Measurements from ENCODE around the gene CDKN2D. TPM values are rescaled to one million over a fixed set of nuclear protein-coding genes. Genes with fewer than 3 reads are reported as not detected.

CDKN2D gene
- total RNA-seq, 2 experiments from 2014 or later = 62.1 to 67.1 TPM

- Mint-ChIP-seq H3K4me1 (ENCODE audit: low read depth) (peaks cover 22% of the 10 kb centered on the region), H3K27ac (no peak overlapping the region), H3K9me3 (no peaks in the 10 kb centered on the region), H3K27me3 (no peaks in the 10 kb centered on the region), H3K4me3 (no peak overlapping the region), H3K36me3 (ENCODE audit: low read depth) (no peaks in the 10 kb centered on the region)
- CTCF ChIA-PET = interaction anchor here (1.3 to 6.3 kb wide), 3 partner anchors 13 to 107 kb away, joined by 4 to 50 read pairs (median 6); no protein-coding TSS in a partner anchor
- no peak for ATAC-seq
- intact Hi-C loops (cut with micrococcal nuclease) = no loop called here
- DNase-seq = no peak
- POLR2A ChIA-PET = interaction anchor here (0.6 to 1.6 kb wide), 3 partner anchors 9 to 128 kb away, joined by 3 to 8 read pairs (median 3); no protein-coding TSS in a partner anchor
- TF ChIP-seq, protein P1, sequence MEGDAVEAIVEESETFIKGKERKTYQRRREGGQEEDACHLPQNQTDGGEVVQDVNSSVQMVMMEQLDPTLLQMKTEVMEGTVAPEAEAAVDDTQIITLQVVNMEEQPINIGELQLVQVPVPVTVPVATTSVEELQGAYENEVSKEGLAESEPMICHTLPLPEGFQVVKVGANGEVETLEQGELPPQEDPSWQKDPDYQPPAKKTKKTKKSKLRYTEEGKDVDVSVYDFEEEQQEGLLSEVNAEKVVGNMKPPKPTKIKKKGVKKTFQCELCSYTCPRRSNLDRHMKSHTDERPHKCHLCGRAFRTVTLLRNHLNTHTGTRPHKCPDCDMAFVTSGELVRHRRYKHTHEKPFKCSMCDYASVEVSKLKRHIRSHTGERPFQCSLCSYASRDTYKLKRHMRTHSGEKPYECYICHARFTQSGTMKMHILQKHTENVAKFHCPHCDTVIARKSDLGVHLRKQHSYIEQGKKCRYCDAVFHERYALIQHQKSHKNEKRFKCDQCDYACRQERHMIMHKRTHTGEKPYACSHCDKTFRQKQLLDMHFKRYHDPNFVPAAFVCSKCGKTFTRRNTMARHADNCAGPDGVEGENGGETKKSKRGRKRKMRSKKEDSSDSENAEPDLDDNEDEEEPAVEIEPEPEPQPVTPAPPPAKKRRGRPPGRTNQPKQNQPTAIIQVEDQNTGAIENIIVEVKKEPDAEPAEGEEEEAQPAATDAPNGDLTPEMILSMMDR (IDR thresholded peaks at IDR 0.05) = no peak
These were observed 24.4 kb upstream of the CDKN2D start for GRCh38 chr19:10593148-10593547.

GRCh38 chr19:10587839-10588150 lies 19.0 kb upstream of the CDKN2D start:
- intact Hi-C loops (cut with micrococcal nuclease) = no loop called here
- Mint-ChIP-seq H3K27me3 (peaks cover 6% of the 10 kb centered on the region), H3K9me3 (no peaks in the 10 kb centered on the region), H3K4me3 (no peak overlapping the region), H3K4me1 (ENCODE audit: low read depth) (peaks cover 6% of the 10 kb centered on the region), H3K36me3 (ENCODE audit: low read depth) (no peaks in the 10 kb centered on the region), H3K27ac (no peak overlapping the region)
- POLR2A ChIA-PET = no interaction called here
- TF ChIP-seq, protein P1 (IDR thresholded peaks at IDR 0.05) = no peak
- CTCF ChIA-PET = no interaction called here
- no peak for DNase-seq
- no peak for ATAC-seq

DNA sequence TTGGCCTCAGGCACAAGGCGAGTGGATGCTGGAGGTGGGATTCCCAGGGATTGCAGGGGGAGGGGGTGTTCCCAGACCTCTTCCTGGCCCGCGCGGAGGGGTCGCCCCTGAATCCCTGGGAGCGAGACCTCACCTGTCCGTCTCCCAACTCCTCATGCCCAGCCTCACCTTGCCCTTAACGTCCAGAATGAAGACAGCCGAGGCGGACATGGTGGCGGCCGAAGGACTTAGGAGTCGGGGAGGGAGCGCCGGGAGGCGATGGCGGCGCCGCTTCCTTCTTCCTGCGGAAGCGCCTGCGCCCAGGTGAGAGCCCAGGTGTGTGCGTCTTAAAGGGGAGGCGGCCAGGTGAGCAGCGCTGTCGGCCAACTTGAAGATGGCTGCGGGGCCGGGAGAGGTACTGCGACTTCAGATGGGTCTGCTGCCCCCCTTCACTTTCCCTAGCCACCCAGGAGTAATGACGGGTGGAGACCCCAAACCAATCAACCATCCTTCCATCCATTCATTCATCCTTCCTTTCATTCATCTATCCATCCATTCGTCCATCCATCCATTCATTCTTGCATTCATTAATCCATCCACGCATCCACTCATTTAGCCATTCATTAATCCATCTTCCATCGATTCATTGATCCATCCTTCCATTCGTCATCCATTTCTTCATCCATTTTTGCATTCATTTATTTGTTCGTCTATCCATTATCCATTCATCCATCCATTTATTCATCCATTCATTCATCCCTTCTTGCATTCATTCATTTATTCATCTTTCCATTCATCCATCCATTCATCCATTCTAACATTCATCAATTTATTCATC lies 18.5 kb upstream of the CDKN2D start, which contains the start of gene AP1M2:
Gene AP1M2, minus strand, starts transcription at position 291 of the 817 bp plus-strand sequence. Its CDS starts 81 bp downstream, at position 210.
- no peaks in the 10 kb centered on the region for H3K36me3 Mint-ChIP-seq (ENCODE audit: low read depth)
- ChIA-PET CTCF (no interaction called here), POLR2A (interaction anchor here (0.7 kb wide), 1 partner anchor 19 kb away, joined by 3 read pairs; no protein-coding TSS in a partner anchor)
- H3K4me1 Mint-ChIP-seq (ENCODE audit: low read depth) = peaks cover 6% of the 10 kb centered on the region
- TF ChIP-seq, protein P1 (IDR thresholded peaks at IDR 0.05) = no peak
- no peak within 1 kb of the TSS for H3K27ac Mint-ChIP-seq
- no peak for ATAC-seq
- DNase-seq = no peak
- H3K27me3 Mint-ChIP-seq = peaks cover 6% of the 10 kb centered on the region
- intact Hi-C loops (cut with micrococcal nuclease) = no loop called here
- H3K4me3 Mint-ChIP-seq = no peak within 1 kb of the TSS
- no peaks in the 10 kb centered on the region for H3K9me3 Mint-ChIP-seq

DNA sequence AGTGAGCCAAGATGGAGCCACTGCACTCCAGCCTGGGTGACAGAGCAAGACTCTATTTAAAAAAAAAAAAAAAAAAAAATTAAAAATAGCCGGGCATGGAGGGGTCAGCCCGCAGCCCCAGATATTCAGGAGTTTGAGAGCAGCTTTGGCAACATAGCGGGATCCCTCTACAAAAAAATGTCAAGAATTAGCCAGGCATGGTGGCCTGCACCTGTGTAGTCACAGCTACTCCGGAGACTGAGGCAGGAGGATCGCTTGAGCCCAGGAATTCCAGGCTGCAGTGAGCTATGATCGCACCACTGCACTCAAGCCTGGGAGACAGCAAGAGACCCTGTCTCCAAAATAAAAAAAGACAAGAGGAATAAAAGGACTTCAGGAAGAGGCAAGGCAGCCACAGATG lies 17.6 kb upstream of the CDKN2D start:
- H3K4me3 Mint-ChIP-seq = no peak overlapping the region
- no peaks in the 10 kb centered on the region for H3K9me3 Mint-ChIP-seq
- H3K4me1 Mint-ChIP-seq (ENCODE audit: low read depth) = peaks cover 7% of the 10 kb centered on the region
- POLR2A ChIA-PET = interaction anchor here (0.7 to 1.4 kb wide), 2 partner anchors 18 kb away, joined by 3 read pairs; no protein-coding TSS in a partner anchor
- ATAC-seq (no peak), DNase-seq (no peak)
- TF ChIP-seq, protein P1 (IDR thresholded peaks at IDR 0.05) = no peak
- H3K27me3 Mint-ChIP-seq = peaks cover 6% of the 10 kb centered on the region
- H3K27ac Mint-ChIP-seq = no peak overlapping the region
- CTCF ChIA-PET = interaction anchor here (1.5 to 8.5 kb wide), 2 partner anchors 60 to 113 kb away, joined by 6 to 409 read pairs; no protein-coding TSS in a partner anchor
- intact Hi-C loops (cut with micrococcal nuclease) = no loop called here
- H3K36me3 Mint-ChIP-seq (ENCODE audit: low read depth) = no peaks in the 10 kb centered on the region
